Liver (tissue), 3 donors: ENCODE results near the gene MSANTD7.

Experiments
- HNF4A ChIP-seq, 2 donors: conservative IDR thresholded peaks; 2 replicates each; pipeline ENCODE4 v1.6.1; 2016; ENCODE audit warnings: antibody characterized with exemption in 2 of 2, mild to moderate bottlenecking in 2 of 2
- MAX ChIP-seq: IDR thresholded peaks from 2 replicates; pipeline ENCODE4 v1.6.1; 2016; ENCODE audit warnings: antibody characterized with exemption
- NR2F2 ChIP-seq: IDR thresholded peaks from 2 replicates; pipeline ENCODE4 v1.6.1; 2016; ENCODE audit warnings: antibody characterized with exemption
- RAD21 ChIP-seq, 2 donors: IDR thresholded peaks; 2 replicates each; pipeline ENCODE4 v1.6.1; 2016; ENCODE audit warnings: antibody characterized with exemption in 2 of 2, mild to moderate bottlenecking in 2 of 2
- RXRA ChIP-seq, 2 donors: IDR thresholded peaks; 2 replicates each; pipeline ENCODE4 v1.6.1; 2017 to 2018; ENCODE audit warnings: antibody characterized with exemption in 2 of 2, mild to moderate bottlenecking in 1 of 2
- TAF1 ChIP-seq: conservative IDR thresholded peaks from 2 replicates; pipeline ENCODE4 v1.6.1; 2016; ENCODE audit warnings: antibody characterized with exemption, mild to moderate bottlenecking
- YY1 ChIP-seq: IDR thresholded peaks from 2 replicates; pipeline ENCODE4 v1.6.1; 2016; ENCODE audit warnings: antibody characterized with exemption, mild to moderate bottlenecking
- TF ChIP-seq, protein P1 (sequence below): fragments of 150-350 bp; IDR thresholded peaks from 2 replicates; pipeline ENCODE4 v1.5.1; 2017; ENCODE audit warnings: improper control_type of control experiment, low read depth, low read length; ENCODE audit not compliant: missing input control
- TF ChIP-seq, protein P2 (sequence below): IDR thresholded peaks from 2 replicates; pipeline ENCODE4 v1.6.1; 2016; ENCODE audit warnings: antibody characterized with exemption
- TF ChIP-seq, protein P3 (sequence below): IDR thresholded peaks from 2 replicates; pipeline ENCODE4 v1.6.1; 2016; ENCODE audit warnings: antibody characterized with exemption, mild to moderate bottlenecking
- donor health status: healthy.
- donor health status: healthy.

DNA sequence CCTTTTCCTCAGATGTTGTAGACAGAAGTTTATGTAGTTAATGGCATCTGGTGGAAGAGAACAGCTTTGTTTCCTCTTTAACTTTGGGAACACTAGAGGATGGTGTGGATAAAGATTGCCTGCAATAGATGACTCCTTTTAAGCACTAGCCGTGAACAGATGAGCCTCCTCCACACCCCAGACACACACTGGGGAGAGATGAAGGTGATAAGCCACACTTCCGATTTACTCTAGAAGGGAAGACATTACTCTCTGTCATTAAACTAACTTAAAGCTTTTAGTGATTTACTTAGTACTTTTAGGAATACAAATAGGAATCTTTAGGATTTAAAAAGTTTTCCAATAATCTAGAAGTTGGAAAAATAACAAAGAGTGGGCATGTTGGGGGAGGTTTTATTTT is 6.8 kb downstream of the MSANTD7 start:
- TF ChIP-seq, protein P1, sequence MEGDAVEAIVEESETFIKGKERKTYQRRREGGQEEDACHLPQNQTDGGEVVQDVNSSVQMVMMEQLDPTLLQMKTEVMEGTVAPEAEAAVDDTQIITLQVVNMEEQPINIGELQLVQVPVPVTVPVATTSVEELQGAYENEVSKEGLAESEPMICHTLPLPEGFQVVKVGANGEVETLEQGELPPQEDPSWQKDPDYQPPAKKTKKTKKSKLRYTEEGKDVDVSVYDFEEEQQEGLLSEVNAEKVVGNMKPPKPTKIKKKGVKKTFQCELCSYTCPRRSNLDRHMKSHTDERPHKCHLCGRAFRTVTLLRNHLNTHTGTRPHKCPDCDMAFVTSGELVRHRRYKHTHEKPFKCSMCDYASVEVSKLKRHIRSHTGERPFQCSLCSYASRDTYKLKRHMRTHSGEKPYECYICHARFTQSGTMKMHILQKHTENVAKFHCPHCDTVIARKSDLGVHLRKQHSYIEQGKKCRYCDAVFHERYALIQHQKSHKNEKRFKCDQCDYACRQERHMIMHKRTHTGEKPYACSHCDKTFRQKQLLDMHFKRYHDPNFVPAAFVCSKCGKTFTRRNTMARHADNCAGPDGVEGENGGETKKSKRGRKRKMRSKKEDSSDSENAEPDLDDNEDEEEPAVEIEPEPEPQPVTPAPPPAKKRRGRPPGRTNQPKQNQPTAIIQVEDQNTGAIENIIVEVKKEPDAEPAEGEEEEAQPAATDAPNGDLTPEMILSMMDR, result no peak
- TF ChIP-seq HNF4A (conservative IDR thresholded peaks at IDR 0.05) (no peak), MAX (no peak), YY1 (no peak), NR2F2 (no peak), TAF1 (no peak), RXRA (IDR thresholded peaks at IDR 0.05) (no peak), RAD21 (IDR thresholded peaks at IDR 0.05) (no peak)
- TF ChIP-seq, protein P2, sequence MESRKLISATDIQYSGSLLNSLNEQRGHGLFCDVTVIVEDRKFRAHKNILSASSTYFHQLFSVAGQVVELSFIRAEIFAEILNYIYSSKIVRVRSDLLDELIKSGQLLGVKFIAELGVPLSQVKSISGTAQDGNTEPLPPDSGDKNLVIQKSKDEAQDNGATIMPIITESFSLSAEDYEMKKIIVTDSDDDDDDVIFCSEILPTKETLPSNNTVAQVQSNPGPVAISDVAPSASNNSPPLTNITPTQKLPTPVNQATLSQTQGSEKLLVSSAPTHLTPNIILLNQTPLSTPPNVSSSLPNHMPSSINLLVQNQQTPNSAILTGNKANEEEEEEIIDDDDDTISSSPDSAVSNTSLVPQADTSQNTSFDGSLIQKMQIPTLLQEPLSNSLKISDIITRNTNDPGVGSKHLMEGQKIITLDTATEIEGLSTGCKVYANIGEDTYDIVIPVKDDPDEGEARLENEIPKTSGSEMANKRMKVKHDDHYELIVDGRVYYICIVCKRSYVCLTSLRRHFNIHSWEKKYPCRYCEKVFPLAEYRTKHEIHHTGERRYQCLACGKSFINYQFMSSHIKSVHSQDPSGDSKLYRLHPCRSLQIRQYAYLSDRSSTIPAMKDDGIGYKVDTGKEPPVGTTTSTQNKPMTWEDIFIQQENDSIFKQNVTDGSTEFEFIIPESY, result no peak
- TF ChIP-seq, protein P3, sequence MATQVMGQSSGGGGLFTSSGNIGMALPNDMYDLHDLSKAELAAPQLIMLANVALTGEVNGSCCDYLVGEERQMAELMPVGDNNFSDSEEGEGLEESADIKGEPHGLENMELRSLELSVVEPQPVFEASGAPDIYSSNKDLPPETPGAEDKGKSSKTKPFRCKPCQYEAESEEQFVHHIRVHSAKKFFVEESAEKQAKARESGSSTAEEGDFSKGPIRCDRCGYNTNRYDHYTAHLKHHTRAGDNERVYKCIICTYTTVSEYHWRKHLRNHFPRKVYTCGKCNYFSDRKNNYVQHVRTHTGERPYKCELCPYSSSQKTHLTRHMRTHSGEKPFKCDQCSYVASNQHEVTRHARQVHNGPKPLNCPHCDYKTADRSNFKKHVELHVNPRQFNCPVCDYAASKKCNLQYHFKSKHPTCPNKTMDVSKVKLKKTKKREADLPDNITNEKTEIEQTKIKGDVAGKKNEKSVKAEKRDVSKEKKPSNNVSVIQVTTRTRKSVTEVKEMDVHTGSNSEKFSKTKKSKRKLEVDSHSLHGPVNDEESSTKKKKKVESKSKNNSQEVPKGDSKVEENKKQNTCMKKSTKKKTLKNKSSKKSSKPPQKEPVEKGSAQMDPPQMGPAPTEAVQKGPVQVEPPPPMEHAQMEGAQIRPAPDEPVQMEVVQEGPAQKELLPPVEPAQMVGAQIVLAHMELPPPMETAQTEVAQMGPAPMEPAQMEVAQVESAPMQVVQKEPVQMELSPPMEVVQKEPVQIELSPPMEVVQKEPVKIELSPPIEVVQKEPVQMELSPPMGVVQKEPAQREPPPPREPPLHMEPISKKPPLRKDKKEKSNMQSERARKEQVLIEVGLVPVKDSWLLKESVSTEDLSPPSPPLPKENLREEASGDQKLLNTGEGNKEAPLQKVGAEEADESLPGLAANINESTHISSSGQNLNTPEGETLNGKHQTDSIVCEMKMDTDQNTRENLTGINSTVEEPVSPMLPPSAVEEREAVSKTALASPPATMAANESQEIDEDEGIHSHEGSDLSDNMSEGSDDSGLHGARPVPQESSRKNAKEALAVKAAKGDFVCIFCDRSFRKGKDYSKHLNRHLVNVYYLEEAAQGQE, result no peak
